Left kidney (tissue), 2 donors: ENCODE measurements around the gene GNAT1. TPM values are rescaled to one million over a fixed set of nuclear protein-coding genes. Genes with fewer than 3 reads are reported as not detected.
"Not testable (repeated sequence)": the region's sequence is repeated elsewhere in the genome, so short reads cannot be mapped to it uniquely, and the experiment has no call there.

ENCODE experiments used
- DNase-seq: peaks from one replicate; pipeline ENCODE4 v3.0.0-alpha.2; 2013
- polyA plus RNA-seq: library from polyadenylated mRNA; unstranded; fragments of 120-200 nt; gene quantifications from one replicate; pipeline ENCODE4 v1.2.1, GENCODE V29; 2013; ENCODE audit not compliant: insufficient read length

Gene GNAT1
- polyA plus RNA-seq, 1 donor: not detected

DNA sequence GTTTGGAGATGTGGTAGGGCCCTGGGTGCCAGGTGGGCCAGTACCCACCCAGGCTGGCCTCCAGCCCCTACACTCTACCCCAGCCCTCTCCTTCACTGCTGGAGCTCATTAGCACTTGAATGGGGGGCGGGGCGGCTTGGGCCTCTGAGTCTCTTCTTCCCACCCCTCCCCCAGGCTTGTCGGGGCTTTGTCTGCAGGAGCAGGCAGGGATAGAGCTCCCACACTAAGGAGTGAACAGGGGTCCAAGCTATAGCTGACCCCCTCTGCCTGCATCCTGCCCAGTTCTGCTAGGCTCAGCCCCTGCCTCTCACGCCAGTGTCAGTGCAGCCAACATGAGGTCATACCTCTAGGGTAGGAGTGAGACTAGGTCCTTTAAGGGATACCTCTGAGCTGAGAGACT is 49.8 kb downstream of the GNAT1 start:
- no peak for DNase-seq

DNA sequence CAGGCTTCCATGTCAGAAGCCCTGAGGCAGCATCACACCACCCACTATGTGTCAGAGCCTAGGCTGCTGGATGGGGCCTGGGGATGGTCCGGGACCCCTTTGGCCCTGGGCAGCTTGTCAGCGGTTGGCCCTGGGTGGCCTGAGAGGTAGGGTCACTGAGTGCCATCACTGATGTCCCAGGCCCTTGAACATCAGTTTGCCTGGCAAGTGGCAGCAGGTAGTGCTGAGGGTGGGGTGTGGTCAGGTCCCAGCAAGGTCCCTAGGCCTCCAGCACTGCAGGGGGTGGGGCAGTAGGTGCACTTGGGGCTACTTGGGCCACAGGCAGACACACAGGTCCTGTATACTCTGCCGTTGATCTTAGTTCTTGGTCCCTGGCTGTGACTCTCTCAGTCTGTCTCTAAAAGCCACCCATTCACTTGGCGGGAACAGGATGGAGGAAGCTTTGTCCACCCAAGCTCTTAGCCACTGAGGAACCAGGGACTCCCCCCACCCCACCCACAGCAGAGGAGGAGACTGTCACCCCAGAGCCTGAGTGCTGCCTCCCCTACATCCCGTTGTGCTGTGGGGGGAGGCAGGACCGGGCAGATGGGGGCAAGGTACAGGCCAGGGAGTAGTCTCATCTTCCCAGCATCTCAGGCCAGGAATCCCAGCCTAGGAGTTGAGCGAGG is 50.4 kb downstream of the GNAT1 start:
- no peak for DNase-seq

DNA sequence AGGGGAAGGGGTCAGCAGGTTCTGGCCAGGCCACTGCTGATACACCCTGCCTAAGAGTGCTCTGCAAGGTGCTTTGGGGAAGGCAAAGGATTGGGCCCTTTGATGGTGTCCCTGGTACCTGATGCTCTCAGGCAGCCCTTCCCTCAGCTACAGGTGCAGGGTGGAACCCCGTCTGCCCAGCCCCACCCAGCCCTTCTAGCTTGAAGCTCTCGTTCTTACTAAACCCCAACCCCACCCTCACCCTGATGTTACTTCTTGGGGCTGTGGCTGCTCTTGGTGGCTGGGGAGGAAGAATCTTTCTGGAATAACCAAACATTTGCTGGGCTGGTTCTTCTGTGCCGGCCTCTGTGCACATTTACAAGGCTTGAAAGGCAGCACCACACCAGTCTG is 51.0 kb downstream of the GNAT1 start:
- DNase-seq: no peak

DNA sequence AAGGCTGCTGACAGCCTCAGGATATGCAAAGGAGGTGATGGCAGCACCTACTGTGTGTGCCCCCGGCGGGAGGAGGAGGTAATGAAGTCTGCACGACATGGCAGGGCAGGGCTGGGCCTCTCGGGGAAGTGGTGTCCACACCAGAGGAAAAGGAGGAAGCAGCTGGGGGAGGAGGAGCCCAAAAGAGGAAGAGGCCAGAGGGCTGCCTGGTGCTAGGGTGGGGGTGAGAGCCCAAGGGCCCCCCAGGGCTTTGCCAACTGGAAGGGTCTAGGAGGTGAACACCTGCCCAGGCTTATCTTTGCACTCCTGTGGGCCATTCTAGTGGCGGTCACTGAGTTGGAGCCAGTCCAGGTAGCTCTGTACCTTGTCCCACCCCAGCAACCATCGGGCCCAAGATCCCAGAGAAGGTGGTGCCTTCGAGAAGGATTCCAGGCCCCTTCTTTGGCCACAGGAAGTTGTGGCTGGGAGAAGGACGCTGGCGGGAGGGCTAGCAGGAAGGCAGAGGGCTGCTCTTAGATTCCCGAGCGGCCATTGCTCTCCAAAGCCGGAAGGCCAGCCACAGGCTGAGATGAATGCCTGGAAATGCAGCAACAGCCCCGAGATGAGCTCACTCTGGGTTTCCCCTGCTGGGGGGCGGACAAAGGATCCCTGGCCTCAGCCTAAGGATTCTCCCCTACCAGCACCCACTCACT is 51.6 kb downstream of the GNAT1 start:
- DNase-seq: no peak

DNA sequence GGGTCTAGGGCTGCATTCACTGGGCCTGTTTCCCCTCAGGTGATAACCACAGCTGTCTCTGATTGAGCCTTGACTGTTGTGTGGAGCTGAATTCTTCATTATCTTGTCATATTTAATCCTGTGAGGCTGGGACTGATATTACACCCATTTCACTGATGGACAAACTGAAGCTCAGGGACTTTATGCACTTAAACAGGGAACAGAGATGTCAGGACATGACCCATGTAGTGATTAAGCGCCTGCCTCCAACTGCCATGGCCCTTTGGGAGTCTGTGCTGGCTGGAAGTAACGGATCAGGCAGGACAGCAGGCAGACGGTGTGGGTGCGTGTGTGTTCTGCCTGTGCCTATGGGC is 52.1 kb downstream of the GNAT1 start:
- DNase-seq: no peak

DNA sequence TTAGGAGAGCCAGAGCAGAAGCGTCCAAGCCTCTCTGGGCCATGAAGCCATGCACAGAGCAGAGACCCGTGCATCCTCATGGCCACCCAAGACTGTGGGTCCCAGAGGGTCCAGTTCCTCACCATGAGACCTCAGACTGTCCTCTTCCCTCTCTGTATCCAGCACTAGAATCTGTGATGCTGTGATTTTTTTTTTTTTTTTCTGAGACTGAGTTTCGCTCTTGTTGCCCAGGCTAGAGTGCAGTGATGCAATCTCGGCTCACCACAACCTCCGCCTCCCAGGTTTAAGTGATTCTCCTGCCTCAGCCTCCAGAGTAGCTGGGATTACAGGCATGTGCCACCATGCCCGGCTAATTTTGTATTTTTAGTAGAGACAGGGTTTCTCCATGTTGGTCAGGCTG is 53.4 kb downstream of the GNAT1 start:
- not testable (repeated sequence) for DNase-seq

DNA sequence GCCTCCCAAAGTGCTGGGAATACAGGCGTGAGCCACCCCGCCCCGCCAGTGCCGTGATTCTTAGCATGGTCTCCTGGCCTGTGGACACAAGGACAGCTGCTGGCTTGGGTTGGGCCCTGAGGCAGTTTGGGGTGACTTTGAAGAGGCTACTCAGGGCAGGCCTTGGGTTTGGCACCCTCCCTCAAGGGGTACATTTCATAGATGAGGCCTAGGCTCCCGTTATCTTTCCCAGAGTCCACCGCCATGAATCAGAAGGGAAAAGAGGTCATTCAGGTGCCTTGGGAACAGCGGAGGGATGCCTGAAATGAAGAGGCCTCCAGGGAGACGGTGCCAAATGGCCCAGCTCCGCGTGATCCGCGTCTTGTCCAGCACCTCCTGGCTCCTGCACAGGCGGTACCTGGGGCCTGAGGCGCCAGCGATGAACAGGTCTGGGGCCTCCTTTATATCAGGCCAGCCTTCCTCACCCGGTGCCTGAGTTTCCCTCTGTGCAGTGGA is 53.9 kb downstream of the GNAT1 start:
- no peak for DNase-seq

DNA sequence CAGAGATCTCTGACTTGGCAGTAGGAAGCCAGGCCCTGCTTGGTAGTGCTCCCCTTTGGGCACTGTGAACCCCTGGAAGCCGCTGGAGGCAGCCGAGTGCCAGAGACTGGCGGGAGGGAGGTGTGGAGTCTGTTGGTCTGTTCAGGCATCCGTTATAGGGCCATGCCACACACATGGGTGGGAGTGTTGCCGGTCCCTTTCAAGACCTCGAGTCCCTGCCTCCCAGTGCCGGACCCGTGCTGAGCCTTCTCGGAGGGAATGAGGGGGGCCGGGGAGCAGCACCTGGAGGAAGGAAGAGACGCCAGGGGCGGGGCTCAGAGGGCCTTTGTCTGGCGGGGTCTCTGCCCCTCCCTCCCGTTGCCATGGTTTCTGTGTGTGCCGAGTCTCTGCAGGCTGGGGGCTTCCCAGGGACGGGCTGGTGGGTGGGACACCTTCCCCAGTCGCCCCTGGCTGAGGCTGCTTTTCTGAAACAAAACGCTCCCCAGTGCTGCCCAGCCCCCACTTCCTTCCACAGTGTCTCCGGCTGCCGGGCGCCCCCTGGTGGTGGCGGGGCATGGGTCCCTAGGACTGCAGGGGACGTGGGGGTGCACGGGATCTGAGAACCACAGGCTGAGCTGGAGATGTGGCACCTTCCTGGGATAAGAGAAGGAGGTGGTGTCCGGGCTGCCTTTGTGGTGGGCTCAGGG is 54.6 kb downstream of the GNAT1 start:
- DNase-seq: peak; percentile 93

DNA sequence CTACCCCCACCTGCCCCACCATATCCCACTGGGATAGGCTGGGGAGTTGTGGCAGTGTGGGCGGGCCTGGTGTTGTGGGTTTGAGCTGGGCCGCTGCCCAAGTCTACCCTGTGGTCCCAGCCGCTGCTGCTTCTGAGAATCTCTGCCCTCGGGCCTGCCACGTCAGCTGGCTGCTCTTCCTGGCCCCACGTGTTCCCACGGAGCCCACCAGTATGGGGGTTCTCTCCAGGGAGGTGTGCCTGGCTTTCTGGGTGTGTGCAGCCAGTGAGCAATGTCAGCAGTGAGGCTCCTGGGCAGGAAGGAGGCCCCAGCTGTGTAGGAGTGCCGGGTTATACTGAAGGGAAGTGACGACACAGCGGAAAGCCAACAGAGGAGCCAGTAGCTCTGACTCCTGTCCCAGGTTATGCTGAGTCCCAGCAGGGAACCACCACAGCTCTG is 55.1 kb downstream of the GNAT1 start:
- no peak for DNase-seq

Other genes with a start within 250 kb of the GNAT1 start
- 401 TPM for gene RBM5, start 102.7 kb upstream of the GNAT1 start, polyA plus RNA-seq
- 69.8 TPM for gene SEMA3F, start 36.3 kb upstream of the GNAT1 start, polyA plus RNA-seq
- 9.4 TPM for gene SLC38A3, start 13.7 kb downstream of the GNAT1 start, polyA plus RNA-seq
- gene GNAI2, start 44.6 kb downstream of the GNAT1 start, polyA plus RNA-seq: 181 TPM
- gene SEMA3B, start 77.5 kb downstream of the GNAT1 start, polyA plus RNA-seq: 78.6 TPM
- gene LSMEM2, start 87.5 kb downstream of the GNAT1 start, polyA plus RNA-seq: 0.58 TPM
- 37.0 TPM for gene IFRD2, start 100.8 kb downstream of the GNAT1 start, polyA plus RNA-seq
- gene HYAL3, start 107.8 kb downstream of the GNAT1 start, polyA plus RNA-seq: 4.1 TPM
- gene NAA80, start 107.8 kb downstream of the GNAT1 start, polyA plus RNA-seq: 9.8 TPM
- 6.5 TPM for gene HYAL1, start 112.0 kb downstream of the GNAT1 start, polyA plus RNA-seq
- gene HYAL2, start 131.1 kb downstream of the GNAT1 start, polyA plus RNA-seq: 53.6 TPM
- gene TUSC2, start 136.6 kb downstream of the GNAT1 start, polyA plus RNA-seq: 22.0 TPM
- gene RASSF1, start 149.2 kb downstream of the GNAT1 start, polyA plus RNA-seq: 19.6 TPM
- 4.2 TPM for gene ZMYND10, start 154.1 kb downstream of the GNAT1 start, polyA plus RNA-seq
- gene NPRL2, start 159.2 kb downstream of the GNAT1 start, polyA plus RNA-seq: 34.8 TPM
- gene CYB561D2, start 159.3 kb downstream of the GNAT1 start, polyA plus RNA-seq: 14.1 TPM
- gene TMEM115, start 167.9 kb downstream of the GNAT1 start, polyA plus RNA-seq: 28.6 TPM